ENCODE measurements around the gene INHBC.

Gene INHBC

DNA sequence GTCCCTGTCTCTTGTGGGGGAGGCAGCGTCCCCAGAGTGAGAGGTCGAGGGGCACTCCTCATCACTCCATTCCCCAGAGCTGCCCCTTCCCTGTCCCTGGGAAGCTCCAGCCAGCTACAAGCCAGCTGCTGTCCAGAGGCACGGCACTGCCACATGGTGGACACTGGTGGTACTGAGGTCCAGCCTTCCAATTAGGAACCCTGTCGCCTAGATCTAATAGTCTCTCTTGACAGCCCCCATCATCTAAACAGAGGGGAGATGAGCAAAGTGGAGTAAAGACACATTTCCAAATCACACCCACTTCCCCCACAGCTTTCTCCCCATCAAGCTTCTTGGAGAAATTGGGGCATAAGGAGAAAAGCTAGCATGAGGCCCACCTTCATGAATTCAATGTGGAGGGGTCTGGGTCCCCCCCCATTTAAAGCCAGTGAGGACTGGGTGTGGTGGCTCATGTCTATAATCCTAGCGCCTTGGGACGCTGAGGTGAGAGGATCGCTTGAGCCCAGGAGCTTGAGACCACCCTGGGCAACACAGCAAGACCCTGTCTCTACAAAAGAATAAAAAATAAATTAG is 18.4 kb downstream of the INHBC start:
- no peak for DNase-seq (ENCODE audit: low read depth in 1 of 2, low spot score in 1 of 2)

DNA sequence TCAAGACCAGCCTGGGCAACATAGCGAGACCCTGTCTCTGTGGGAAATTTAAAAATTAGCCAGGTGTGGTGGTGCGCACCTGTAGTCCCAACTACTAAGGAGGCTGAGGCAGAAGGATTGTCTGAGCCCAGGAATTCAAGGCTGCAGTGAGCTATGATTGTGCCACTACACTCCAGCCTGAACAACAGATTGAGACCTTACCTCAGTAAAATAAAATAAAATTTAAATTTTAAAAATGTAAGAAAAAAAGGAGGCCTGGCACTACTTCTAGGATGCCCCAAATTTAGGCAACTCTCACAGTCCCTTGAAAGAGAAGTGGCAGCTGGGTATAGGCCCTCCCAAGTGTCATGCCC is 19.6 kb downstream of the INHBC start:
- no peak for DNase-seq (ENCODE audit: low read depth in 1 of 2, low spot score in 1 of 2)

DNA sequence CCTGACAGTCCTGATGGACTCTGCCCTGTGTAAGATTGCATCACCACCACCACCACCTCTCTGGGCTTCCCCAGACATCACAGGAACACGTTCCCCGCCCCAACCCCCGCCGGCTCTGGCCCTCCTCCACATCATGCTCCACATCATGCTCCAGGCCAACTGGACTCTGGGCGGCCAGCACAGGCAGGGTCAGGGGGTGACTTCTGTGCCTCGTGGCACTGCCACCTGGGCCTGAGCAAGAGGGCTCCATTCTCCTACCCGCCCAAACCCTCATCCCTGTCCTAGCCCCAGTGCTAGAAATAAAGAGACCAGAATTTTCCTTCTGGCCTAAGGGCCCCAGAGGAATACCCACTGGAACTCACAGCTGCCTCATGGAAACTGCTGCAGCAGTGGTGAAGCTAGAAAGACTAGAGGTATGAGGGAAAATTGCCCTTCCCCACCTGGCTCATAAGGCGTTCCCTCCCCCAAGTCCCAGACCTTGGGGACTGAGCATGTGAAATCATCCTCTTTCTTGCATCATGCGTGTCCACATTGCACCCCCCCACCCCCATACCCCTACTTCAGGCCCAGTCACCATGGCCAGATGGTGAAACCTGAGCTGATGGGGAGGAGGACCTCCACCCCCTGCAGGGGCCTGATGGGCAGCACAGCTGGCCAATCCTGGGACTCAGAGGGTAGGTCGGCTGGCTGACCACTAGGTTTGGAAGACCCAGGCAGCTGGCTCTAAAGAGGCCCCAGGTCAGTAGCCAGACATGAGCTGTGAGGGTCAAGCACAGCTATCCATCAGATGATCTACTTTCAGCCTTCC is 20.2 kb downstream of the INHBC start, which contains the start of gene INHBE:
TSS of gene INHBE (plus strand) at position 742 of the 808 bp plus-strand sequence. CDS start 230 bp downstream, outside the sequence.
- DNase-seq (ENCODE audit: low read depth in 1 of 2, low spot score in 1 of 2), result no peak

DNA sequence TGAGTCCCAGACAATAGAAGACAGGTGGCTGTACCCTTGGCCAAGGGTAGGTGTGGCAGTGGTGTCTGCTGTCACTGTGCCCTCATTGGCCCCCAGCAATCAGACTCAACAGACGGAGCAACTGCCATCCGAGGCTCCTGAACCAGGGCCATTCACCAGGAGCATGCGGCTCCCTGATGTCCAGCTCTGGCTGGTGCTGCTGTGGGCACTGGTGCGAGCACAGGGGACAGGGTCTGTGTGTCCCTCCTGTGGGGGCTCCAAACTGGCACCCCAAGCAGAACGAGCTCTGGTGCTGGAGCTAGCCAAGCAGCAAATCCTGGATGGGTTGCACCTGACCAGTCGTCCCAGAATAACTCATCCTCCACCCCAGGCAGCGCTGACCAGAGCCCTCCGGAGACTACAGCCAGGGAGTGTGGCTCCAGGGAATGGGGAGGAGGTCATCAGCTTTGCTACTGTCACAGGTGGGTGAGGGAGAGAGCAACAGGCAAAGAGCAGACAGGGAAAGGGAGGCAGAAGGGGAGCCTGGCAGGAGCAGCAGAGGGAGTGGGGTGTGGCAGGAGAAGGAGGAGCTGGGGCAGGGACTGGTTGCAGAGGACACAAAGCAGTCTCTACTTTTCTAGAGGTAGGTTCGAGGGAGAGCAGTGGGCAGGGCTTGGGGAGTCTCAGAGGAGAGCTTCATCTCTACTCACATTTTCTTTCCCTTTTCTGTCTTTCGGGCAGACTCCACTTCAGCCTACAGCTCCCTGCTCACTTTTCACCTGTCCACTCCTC is 21.0 kb downstream of the INHBC start:
- no peak for DNase-seq (ENCODE audit: low read depth in 1 of 2, low spot score in 1 of 2)

DNA sequence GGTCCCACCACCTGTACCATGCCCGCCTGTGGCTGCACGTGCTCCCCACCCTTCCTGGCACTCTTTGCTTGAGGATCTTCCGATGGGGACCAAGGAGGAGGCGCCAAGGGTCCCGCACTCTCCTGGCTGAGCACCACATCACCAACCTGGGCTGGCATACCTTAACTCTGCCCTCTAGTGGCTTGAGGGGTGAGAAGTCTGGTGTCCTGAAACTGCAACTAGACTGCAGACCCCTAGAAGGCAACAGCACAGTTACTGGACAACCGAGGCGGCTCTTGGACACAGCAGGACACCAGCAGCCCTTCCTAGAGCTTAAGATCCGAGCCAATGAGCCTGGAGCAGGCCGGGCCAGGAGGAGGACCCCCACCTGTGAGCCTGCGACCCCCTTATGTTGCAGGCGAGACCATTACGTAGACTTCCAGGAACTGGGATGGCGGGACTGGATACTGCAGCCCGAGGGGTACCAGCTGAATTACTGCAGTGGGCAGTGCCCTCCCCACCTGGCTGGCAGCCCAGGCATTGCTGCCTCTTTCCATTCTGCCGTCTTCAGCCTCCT is 21.6 kb downstream of the INHBC start:
- DNase-seq (ENCODE audit: low read depth in 1 of 2, low spot score in 1 of 2), result peak in 1 of 2 donors; percentile 39

DNA sequence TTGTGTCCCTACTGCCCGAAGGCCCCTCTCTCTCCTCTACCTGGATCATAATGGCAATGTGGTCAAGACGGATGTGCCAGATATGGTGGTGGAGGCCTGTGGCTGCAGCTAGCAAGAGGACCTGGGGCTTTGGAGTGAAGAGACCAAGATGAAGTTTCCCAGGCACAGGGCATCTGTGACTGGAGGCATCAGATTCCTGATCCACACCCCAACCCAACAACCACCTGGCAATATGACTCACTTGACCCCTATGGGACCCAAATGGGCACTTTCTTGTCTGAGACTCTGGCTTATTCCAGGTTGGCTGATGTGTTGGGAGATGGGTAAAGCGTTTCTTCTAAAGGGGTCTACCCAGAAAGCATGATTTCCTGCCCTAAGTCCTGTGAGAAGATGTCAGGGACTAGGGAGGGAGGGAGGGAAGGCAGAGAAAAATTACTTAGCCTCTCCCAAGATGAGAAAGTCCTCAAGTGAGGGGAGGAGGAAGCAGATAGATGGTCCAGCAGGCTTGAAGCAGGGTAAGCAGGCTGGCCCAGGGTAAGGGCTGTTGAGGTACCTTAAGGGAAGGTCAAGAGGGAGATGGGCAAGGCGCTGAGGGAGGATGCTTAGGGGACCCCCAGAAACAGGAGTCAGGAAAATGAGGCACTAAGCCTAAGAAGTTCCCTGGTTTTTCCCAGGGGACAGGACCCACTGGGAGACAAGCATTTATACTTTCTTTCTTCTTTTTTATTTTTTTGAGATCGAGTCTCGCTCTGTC is 22.3 kb downstream of the INHBC start:
- DNase-seq (ENCODE audit: low read depth in 1 of 2, low spot score in 1 of 2), result no peak

DNA sequence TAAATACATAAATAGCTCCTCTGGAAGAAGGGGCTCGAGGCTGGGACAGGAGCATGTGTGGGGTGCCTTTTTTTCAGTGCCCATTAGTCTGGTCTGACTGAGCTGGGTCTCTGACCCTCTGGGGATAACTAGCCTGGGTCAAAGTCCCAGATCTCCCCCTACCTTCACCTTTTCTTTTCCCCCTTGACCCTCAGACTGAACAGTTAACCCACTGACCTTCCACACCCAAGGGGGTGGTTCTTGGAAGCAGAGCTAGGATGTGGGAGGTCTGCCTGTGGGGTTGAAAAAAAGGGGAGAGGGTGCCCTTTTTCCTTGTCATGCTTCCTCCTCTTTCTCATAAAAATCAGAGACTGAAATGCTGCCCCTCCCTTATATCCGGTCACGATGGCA is 24.1 kb downstream of the INHBC start:
- no peak for DNase-seq (ENCODE audit: low read depth in 1 of 2, low spot score in 1 of 2)

DNA sequence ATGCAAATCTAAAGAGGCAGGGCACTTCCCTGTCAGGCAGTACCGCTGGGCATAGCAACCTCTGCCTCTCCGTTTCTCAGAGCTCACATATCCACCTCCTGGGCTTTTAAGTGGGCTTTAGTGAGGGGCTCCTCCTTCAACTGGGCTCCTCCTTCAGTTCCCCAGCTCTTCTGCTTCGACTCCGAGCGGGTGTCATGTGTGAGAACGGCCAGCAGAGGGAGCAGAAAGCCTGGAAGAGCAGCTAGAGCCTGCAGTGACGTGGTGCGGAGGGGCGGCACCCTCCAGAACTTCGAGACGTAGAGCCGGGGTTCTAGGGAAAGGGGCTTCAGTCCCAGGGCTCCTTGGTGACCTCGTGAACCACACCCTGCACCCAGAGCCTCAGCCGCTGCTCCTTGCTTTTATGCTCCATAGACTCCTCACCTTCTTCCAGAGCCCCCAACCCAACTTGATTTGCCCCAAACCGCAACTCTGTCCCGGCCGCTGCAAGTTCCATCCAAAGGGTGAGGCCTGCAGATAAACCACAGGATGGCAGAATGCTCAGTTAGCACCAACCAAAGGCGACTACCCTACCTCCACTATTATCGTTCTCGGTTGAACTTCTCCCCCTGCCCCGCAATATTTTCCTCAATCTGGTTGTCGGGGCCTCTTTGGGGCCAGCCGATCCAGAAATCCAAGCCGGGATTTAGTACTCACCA is 24.6 kb downstream of the INHBC start:
- peak; percentile 89 to 94 for DNase-seq (ENCODE audit: low read depth in 1 of 2, low spot score in 1 of 2)

DNA sequence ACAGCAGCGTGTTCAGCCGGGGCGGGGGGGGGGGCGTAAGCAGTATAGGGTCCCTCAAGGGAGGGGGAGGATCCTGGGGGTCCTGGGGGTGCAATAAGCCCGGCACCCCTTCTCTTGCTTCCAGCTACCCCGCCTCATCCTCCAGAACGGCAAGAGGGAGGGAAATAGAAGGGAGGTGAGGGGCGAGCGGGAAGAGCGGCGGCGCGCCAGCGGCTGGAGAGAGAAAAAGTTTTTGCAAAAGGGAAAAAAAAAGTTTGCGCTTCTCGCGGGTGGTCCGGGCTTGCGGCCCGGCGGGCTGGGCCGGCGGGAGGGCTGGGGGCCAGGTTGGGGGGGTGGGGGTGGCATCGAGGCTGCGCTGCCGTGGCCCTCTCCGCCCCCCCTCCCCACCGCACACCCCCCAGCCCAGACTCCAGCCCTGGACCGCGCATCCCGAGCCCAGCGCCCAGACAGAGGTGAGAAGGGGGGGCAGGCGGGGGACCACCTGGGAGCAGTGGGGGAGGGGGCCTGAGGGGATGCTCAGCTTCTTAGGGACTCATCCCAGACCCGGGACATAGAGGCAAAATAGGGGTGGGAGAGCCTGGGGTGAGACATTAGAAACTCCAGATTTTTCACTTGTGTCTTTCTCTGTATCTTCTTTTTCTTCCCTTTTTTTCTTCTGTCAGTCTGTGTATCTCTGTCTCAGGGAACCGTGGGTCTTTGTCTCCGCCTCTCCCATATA is 25.3 kb downstream of the INHBC start, which contains the start of gene GLI1:
TSS of gene GLI1 (plus strand) at position 36 of the 718 bp plus-strand sequence. CDS start 3,907 bp downstream, outside the sequence.
- DNase-seq (ENCODE audit: low read depth in 1 of 2, low spot score in 1 of 2), result no peak

DNA sequence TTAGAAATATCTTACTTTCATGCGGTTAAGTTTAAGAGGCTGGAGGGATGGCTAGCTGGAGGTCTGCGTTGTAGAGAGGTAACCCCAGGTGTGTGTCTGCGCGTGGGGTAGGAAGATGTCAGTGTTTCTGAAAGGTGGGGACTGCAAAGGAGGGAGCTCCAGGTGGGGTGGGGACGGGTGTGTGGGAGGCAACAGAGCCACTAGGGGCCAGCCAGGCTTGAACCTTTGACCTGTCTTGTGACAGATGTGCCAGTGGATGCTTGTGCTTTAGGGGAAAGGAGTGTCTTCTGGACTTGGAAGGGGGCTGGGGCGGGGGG is 25.8 kb downstream of the INHBC start:
- no peak for DNase-seq (ENCODE audit: low read depth in 1 of 2, low spot score in 1 of 2)

DNA sequence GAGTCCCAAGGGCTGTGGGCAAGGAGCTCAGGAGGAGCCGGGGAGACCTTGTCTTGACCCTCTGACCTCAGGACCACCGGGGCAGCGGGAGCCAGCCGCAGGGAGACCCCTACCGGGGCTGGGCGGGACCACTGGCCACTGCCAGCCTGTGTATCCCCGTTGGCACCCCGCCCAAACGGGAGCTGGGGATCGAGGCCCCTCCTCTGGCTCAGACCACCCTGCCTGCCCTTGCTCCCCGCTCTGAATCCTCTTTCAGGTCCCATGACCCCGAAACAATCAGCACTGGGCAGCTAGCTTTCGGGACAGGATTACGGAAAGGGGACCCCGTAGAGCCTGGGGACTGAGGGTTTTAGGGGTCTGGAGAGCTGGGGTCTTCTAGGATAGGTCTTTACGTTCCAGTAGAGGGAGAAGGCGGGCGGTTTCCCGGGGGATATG is 26.3 kb downstream of the INHBC start:
- no peak for DNase-seq (ENCODE audit: low read depth in 1 of 2, low spot score in 1 of 2)

DNA sequence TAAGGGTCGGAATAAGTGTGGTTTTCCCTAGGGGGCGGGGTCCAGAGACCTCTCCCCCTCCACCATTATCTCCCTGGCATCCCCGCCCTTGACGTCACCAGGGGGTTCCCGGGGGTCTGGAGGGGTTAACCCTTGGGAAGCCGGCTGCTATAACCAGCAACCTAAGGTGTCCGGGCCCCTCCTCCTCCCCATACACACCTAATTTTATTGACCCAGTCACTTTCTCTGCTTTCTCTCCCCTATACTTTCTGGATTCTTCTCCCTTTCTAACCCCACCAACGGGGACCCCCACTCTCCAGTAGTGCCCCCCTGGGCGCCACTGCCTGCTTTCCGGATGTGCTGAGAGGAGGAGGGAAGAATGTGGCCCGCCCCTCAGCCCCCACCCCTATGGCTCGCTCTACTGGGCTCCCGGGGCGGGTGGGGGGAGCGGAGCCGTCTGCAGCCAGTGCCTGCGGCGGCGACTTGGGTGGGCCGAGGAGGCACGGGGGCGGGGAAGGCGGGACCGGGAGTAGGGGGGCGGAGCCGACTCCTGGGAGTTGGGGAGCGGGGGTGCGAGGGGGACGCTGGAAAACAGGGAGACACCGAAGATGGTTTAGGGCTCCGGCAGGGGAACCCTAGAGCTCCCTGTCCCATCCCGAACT is 26.8 kb downstream of the INHBC start:
- DNase-seq (ENCODE audit: low read depth in 1 of 2, low spot score in 1 of 2), result no peak

DNA sequence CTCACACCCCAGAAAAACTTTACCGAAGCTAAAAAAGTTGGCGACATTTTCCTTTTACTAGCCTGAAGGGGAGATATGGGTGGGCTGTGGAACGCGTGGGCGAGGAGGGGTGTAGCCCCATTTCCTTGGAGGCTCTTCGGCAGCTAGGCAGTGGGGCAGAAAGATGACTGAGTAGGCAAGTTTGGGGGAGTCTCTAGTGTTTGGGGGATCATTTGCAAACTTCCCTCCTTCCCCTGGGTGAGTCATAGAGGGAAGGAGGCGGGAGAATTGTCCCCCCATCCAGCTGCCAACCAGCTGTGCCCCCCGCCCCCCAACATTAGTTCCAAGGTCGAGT is 27.3 kb downstream of the INHBC start:
- no peak for DNase-seq (ENCODE audit: low read depth in 1 of 2, low spot score in 1 of 2)

DNA sequence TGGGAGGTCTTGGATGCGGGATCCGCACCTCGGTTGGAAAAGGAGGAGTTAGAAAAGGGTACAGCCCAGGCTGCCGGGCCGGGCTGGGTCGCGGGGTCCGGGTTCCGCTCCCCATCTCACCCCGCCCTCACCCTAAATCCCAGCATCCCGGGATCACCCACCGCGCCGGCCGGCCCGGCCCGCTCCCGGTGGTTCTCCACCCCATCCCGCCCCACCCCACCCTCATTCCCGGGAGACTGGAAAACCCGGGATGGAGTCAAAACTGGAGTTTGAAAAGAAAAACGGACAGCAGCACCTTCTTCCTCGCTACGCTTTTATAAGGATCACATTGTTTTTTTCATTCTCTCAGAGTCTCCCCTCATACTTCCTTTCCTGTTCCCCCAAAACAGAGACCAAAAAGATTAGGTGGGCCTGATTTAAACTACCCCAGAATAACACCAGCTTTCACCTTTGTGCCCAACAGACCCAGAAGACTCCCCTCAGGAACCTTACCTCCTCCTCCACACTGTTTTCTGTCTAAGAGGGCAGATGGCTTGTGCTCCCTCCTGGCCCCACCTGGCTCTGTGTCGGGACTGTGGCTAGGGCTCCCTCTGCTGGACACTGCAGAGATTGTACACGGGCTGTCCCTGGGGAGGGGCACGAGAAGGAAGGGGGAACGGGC is 27.8 kb downstream of the INHBC start:
- peak; percentile 79 to 86 for DNase-seq (ENCODE audit: low read depth in 1 of 2, low spot score in 1 of 2)

DNA sequence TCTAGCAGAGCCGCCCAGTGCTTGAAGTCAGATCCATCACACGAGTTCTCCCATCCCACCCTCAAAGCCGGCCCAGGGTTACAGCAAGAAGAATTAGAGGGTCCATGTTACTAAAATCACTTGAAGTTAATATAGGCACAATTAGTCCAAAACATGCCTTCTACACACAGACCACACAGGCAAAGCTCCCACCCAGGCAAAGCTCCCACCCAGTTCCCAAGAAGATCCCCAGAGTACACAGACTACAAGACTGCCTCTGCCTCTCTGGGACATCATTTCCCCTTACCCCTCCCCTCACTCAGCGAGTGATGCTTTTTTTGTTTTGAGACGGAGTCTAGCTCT is 28.3 kb downstream of the INHBC start:
- no peak for DNase-seq (ENCODE audit: low read depth in 1 of 2, low spot score in 1 of 2)

DNA sequence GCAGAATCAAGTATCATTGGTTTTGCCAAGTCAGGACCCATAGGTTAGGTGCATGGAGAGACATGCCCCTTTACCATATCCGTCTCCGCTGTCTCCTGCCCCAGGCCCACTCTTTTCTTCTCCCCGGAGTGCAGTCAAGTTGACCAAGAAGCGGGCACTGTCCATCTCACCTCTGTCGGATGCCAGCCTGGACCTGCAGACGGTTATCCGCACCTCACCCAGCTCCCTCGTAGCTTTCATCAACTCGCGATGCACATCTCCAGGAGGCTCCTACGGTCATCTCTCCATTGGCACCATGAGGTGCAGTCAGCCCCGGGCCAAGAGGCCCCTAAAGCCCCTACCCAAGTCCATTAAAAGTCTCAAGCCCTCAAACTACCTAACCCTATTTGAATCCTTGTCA is 30.0 kb downstream of the INHBC start:
- no peak for DNase-seq (ENCODE audit: low read depth in 1 of 2, low spot score in 1 of 2)

DNA sequence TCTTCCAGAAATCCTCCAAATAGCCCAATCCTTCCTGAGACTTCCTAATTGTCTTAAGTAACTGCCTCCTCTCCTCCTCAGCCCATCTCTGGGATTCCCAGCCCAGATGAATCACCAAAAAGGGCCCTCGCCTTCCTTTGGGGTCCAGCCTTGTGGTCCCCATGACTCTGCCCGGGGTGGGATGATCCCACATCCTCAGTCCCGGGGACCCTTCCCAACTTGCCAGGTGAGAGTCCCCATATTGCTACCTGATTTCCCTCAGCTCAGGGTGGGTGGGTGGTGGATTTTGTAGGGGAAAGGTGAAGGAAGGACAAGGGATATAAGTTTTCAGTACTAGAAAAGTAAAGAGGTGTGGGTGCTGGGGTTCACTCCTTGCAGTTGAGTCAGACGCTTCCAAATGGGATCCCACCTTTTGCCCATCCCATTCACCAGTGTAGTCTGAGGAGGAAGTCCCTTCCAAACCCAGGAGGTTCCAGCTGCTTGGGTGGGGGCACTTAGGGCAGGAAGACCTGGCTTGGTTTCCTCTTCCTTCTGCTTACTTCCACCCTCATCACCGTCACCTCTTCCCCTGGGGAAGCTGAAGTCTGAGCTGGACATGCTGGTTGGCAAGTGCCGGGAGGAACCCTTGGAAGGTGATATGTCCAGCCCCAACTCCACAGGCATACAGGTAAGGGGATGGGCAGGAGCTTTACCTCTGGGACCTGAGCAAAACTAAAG is 30.6 kb downstream of the INHBC start:
- DNase-seq (ENCODE audit: low read depth in 1 of 2, low spot score in 1 of 2), result no peak

DNA sequence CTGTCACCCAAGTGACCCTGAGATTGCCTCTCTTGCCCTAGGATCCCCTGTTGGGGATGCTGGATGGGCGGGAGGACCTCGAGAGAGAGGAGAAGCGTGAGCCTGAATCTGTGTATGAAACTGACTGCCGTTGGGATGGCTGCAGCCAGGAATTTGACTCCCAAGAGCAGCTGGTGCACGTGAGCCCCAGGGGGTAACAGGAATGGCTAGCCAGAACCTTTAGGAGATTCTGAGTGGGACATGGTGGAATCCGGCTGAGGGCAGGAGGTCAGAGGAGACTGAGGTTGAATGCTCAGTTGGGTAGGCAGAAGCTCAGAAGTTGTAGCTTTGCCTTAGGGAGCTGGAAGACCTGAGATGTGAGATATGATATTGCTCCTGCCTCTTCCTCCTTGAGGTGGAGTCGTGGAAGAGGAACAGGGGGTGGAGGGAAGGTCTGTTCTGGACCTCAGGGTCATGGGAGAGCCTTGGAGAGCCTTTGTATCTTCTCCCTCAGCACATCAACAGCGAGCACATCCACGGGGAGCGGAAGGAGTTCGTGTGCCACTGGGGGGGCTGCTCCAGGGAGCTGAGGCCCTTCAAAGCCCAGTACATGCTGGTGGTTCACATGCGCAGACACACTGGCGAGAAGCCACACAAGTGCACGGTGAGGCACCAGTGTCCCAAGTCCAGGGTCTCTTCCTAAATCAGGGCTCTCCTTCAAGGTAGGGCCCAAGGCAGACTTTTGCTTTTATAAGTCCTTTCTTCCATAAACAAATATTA is 31.3 kb downstream of the INHBC start:
- DNase-seq (ENCODE audit: low read depth in 1 of 2, low spot score in 1 of 2), result no peak
